Body of pancreas (tissue), 4 donors: ENCODE data around the gene TEX14.

Source experiments
- CTCF ChIP-seq, 7 experiments: fragments of 450-650 bp in 4 of 7; fragments of 200-600 bp in 3 of 7; sonication (generic) in 3 of 7; IDR thresholded peaks; one replicate each; pipeline ENCODE4 v1.5.1; 2016 to 2019; ENCODE audit warnings: antibody characterized with exemption in 7 of 7
- POLR2A ChIP-seq, 3 donors: fragments of 450-650 bp; IDR thresholded peaks; one replicate each; pipeline ENCODE4 v1.6.1; 2016; ENCODE audit warnings: antibody characterized with exemption in 3 of 3, mild to moderate bottlenecking in 2 of 3

DNA sequence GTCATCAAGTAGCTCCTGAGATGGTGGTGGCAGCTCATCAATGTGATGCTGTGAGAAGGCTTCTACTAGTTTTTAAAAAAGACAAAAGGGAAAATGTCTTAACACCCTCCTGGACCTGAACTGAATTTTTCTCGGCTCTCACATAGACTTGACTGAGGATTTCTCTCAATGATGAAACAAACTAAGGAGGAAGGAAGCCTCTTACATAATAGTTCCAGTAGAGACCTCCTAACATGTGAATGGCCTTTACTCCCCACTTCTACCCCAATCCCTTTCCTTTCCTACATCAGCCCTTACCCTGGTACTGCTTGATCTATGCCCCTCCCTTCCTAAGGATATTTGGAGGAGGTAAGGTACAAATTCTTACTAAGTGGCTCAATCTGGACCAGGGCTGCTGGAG, 122.6 kb downstream of the TEX14 start:
- TF ChIP-seq CTCF (IDR thresholded peaks at IDR 0.05), result no peak
- TF ChIP-seq POLR2A (IDR thresholded peaks at IDR 0.05), result no peak
